NCI-H1417 (cell line): ENCODE results near the gene SLC46A3.
"Not testable (repeated sequence)": the region's sequence is repeated elsewhere in the genome, so short reads cannot be mapped to it uniquely, and the experiment has no call there.

ENCODE experiments used
- DNase-seq, 3 experiments: peaks; one replicate each; lab custom pipeline; 2025; lab: John Stamatoyannopoulos, UW

Gene SLC46A3

GRCh38 chr13:28718543-28719226 is at the start of gene SLC46A3:
TSS of gene SLC46A3 (minus strand) at chr13:28718970. CDS start at chr13:28717998, 972 bp downstream.
- DNase-seq, result peak; percentile 70 to 87 (median 85)

DNA sequence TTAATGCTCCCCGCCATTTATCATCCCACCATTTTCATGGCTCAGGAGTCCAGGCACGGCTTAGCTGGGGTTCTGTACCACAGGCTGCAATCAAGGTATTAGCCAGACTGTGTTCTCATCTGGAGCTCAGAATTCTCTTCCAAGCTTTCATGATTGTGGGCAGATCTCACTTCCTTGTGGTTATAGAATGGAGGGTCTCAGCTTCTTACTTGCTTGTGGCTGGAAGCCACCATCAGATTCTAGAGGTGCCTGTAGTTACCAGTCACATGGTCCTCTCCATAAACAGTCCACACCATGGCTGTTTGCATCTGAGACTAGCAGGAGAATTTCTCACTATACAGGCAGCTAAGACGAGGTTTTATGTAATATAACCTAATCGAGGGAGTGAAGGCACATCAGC is 45.1 kb upstream of the SLC46A3 start:
- DNase-seq, result no peak

DNA sequence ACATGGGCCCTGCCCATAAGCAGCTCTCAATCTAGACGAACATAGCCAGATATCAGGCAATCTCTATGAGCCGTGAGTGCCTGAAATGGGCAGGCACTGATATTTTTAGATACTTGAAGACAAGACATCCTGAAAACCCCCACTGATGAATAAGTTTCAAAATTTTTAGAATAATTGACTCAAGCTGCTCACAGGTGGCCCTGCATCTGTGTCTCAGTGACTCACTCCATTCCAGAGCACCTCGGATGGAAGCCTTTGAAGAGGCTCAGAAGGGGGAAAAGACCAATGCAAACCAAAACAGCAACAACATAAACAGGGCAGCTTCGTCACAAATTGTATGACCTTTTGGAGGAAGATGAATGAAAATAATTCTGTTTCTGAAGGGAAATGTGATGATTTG is 42.8 kb upstream of the SLC46A3 start:
- no peak for DNase-seq

- DNase-seq, result no peak
Measured at GRCh38 chr13:28755546-28755870, 36.7 kb upstream of the SLC46A3 start.

DNA sequence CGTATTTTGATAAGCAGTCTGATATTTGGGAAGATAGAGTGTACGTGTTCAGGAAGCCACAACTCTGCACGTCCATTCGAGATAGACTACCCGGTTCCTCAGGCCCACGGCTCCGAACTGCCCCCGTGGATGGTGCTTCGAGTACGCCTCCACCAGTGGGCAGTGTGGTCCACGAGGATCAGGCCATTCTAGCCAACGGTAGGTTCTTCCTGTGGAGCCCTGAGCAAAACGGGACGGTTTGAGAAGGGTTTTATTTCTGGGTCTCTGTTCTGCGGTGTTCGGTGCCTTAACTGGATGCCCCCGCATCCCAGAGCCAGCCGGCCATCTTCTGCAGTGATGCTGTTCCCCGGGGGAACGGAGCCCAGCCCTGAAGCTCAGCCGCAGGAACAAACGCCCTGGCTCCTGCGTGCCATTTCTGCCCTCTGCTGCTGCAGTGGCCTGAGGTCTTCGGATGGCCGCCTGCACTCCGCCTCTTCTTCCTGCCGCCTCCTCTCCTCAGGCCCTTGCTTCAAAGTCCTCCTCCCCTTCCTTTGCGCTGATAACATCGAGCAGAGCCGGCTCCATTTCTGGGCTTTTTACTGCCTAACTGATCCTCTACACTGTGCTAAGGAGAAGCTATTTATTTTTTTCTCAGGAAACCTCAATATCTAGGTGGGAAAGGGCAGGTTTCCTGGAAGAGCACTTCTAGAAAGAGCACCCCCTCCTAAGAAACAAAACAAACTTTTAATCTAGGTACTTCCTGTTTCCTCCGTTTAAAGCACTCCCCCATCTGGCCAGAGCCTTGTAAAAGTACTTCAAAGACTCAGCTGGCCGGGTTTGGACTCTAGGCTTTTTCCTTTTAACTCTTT is 36.2 kb upstream of the SLC46A3 start:
- no peak for DNase-seq

DNA sequence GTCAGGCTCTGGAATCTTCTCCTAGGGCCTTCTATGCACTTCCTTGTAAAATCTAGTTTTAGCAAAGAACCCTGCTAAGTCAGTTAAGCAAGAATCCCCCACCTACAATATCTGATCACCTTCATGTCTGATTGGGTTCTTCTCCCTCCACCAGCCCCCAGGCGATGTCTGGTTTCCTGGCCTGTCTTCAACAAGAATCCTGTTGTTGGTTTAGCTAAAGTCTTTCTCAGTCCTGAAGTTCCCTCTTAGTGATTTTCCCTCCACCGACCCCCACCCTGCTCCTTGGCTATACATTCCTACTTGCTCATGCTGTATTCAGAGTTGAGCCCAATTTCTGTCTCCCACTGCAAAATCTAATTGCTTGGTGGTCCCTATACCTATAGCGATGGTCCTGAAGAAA is 35.2 kb upstream of the SLC46A3 start:
- DNase-seq, result no peak

DNA sequence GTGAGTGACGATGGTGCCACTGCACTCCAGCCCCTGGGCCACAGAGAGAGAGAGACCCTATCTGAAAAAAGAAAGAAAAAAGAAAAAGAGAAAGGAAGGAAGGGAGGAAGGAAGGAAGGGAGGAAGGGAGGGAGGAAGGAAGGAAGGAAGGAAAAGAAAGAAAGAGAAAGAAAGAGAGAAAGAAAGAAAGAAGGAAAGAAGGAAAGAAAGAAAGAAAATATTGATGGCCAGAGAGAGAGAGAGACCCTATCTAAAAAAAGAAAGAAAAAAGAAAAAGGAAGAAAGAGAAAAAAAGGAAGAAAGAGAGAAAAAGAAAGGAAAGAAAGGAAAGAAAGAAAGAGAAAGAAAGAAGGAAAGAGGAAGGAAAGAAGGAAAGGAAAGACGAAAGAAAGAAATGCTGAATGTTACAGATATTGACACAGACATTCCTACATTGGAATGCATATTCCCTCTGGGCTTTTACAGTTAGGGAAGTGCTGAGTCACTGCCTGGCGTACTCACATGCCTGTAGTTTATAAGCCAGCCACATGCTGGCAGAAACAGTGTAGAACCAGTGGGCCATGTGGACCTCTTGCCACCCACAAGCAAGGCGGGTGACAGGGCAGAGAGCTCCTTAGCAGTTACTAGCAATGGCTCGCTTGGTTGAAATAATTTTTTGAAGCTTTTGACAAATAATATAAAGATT is 34.6 kb upstream of the SLC46A3 start:
- DNase-seq, result no peak

DNA sequence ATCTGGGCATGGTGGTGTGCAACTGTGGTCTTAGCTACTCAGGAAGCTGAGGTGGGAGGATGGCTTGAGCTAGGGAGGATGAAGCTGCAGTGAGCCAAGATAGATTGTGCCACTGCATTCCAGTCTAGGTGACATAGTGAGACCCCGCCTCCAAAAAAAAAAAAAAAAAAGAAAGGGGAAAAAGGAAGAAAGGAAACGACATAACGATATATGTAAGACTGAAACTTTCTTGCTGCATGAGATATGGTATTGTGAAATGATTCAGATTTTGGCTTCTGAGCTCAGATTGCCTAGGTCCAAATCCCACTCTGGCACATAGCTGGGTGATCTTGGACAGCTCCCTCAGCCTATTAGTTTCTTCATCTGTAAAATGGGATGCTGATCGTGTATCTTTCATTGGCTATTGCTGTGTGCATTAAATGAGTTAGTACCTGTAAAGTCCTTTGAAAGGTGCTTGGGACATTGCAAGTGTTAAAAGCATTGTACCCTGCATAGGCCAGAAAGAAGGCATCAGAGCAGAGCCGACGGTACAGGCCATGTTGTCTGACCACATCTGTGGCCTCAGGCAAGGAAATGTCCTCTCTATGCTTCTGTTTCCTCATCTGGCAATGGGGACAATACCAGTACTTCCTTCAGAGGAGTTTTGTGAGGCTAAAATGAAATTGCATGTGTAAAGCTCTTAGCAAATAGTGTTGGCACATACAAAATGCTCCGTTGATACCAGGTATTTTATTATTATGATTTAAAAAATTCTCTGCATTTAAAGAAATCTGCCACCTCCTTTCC is 32.6 kb upstream of the SLC46A3 start:
- no peak for DNase-seq

DNA sequence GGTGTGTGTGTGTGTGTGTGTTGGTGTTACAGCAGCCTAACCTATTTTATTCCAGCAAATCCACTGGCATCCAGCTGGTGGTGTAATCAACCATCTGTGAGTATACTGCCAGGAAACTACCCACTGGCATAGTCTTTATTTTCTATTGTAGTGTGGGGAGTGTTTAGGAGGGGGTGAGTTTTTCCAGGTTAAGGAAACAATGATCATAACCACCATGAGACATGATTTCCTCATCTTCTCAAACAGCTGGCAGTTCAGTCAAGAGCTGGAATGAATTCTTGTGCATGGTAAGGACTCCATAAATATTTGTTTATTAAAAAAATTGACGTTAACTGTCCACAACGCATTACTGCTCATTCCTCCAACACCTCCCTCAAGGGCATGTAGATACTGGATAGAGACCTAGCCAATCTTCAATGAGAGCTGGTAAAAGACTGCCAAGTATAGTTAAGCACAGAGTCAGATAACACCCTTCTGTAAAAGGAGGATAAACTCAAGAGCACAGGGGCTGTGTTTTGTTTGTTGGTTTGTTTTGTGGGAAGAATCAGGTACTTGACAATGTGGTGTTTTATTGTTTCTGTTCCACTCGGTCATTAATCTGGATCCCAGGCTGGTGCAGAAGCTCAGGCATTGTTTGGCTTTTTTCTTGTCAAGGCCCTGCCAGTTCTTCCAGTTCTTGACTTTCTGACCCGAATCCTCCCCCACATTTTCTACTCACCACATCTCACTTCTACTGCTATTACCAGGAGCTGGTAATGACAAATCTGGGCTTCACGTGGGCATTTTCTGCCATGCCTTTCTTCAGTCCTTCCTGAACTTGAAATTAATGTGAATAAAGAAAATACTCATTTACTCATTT is 31.6 kb upstream of the SLC46A3 start:
- DNase-seq, result no peak

DNA sequence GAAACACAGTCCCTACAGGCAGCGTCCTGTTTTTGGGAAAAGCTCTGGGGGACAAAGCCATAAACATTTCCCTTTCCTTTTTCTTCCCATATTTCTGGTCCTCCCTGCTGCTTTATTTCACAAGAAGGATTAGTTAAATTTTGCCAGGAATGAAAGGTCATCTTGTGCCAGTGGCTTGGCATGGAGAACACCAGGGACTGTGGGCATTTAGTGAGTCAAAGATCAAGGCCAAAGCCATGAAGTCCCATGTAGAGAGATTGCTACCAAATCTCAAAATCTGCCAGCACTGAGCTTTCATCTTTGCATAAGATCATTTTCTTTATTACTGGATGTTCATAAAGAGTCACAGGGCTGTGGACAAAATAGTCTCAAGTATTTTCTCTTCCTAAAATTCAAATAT is 29.1 kb upstream of the SLC46A3 start:
- DNase-seq, result no peak

GRCh38 chr13:28746287-28746612 is 27.5 kb upstream of the SLC46A3 start:
- DNase-seq, result no peak

DNA sequence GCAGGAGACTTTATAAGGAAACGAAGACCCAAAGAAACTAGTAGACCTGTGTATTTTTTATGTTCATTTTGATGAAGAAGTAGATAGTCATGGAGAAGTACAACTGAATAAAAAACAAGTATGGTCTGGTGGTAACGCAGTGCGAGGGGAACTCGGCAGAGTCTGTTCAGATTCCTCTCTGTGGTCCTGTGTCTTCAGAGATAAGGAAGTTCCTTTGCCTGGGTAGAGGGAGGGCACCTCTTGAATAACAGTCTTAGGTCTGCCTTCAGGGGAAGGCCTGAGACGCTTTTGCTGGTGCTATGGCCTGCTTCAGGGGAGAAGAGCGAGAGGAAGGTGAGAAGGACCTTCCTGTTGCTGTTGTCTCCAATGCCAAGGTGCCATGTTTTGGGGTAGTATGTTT is 25.9 kb upstream of the SLC46A3 start:
- DNase-seq, result no peak

DNA sequence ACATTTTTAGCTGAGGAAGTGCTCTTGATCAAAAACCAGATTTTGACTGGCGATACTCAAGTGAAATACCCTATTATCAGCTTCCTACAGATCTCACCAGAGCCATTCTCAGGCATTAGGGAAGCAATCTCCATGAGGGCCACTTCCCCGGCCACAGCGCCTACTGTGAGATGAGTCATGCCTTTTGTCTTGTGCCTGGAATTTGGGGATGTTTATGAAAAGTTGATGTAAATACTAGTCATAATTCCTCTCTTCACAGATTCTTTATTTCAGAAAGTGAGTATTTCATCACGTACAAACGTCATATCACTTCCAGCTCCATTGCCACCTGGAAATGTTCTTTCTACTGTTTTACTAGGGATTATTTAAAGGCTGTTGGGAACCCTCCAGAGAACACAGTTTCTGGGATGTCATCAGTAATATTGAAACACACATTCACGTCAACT is 25.3 kb upstream of the SLC46A3 start:
- no peak for DNase-seq

DNA sequence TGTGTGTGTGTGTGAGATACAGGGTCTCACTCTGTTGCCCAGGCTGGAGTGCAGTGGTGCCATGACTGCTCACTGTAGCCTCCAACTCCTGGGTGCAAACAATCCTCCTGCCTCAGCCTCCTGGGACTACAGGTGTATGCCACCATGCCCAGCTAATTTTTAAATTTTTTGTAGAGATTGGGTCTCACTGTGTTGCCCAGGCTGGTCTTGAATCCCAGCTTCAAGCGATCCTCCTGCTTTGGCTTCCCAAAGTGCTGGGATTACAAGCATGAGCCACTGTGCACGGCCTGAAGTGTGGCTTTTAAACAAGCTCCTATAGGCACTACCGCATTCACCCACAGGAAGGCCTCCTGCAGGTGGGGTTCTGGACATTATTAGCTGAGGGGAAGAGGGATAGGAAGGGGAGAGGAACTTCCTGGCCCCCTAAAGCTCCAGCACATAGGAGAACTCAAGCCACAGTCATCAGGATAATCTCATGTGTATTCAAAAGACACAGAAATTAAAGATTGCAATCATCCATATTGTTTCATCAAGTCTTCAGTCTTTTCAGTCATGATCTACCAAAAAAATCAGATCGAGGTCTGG is 24.8 kb upstream of the SLC46A3 start:
- DNase-seq, result no peak

GRCh38 chr13:28743020-28743419 is 24.2 kb upstream of the SLC46A3 start:
- no peak for DNase-seq

GRCh38 chr13:28742445-28742844 is 23.7 kb upstream of the SLC46A3 start:
- DNase-seq, result not testable (repeated sequence)

- DNase-seq, result no peak
Measured at GRCh38 chr13:28741084-28741491, 22.3 kb upstream of the SLC46A3 start.

- no peak for DNase-seq
Measured at GRCh38 chr13:28739376-28739775, 20.6 kb upstream of the SLC46A3 start.

GRCh38 chr13:28735481-28736029 is 16.8 kb upstream of the SLC46A3 start:
- DNase-seq, result no peak

DNA sequence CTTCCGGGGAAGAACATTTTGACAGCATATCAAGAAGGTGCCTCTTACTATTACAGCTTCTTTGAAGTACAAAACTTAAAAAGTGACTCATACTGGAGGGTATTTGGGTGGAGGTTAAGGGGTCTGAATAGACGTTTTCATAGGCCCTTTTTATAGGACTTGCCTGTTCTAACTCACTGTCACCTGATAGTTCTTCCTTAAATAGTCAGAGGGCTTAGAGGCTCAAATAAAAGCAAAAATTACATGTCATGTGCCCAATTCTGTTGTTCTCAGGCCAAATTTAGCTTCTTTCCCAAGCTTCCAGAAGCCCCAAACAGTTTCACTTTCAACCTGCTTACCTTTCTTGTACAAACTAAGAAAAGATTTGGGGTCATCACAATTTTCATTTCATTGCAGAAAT is 16.1 kb upstream of the SLC46A3 start:
- no peak for DNase-seq

- DNase-seq, result no peak
Measured at GRCh38 chr13:28730762-28731161, 12.0 kb upstream of the SLC46A3 start.
